GM12878 (cell line): ENCODE results near the gene YBX2. TPM values are rescaled to one million over a fixed set of nuclear protein-coding genes. Genes with fewer than 3 reads are reported as not detected.

ENCODE experiments used
- ATAC-seq: fragments of 200-7000 bp; cut with Tn5 transposase; 3 replicates; pipeline ENCODE4 v1.9.1; 2020; ENCODE audit warnings: mild to moderate bottlenecking, moderate library complexity
- BruUV-seq: library from RNA; stranded (reverse); fragments of 400-500 nt; replicated peaks from 2 replicates; lab custom pipeline; 2021; lab: Mats Ljungman, UMichigan
- CTCF ChIA-PET: fragments of 300-600 bp; sonication (Branson Sonifier 250); formaldehyde crosslinking; extraction: SDS; loops from one replicate; lab custom pipeline; 2021; ENCODE audit warnings: inconsistent platforms; lab: Yijun Ruan, JAX
- POLR2A ChIA-PET: fragments of 350-600 bp; formaldehyde crosslinking; extraction: SDS; loops from one replicate; lab custom pipeline; 2021; ENCODE audit warnings: inconsistent platforms; lab: Charles Lee
- RAD21 ChIA-PET: fragments of 300-600 bp; sonication (Branson Sonifier 250); formaldehyde crosslinking; loops from one replicate; lab custom pipeline; 2023; ENCODE audit warnings: antibody characterized with exemption; ENCODE audit not compliant: unreplicated experiment; lab: Charles Lee
- SMC1A ChIA-PET: fragments of 300-600 bp; sonication (Branson Sonifier 250); formaldehyde crosslinking; loops from one replicate; lab custom pipeline; 2023; ENCODE audit not compliant: unreplicated experiment, uncharacterized antibody; lab: Charles Lee
- DNase-seq: peaks from one replicate; pipeline ENCODE4 v3.0.0-alpha.2; 2011; ENCODE audit warnings: low read depth, low spot score
- FAIRE-seq: peaks from 3 replicates; lab custom pipeline; 2011; peaks lifted over from hg19 to GRCh38; lab: Jason Lieb, UNC
- H2AFZ ChIP-seq: 2 replicates; pipeline ENCODE4 v1.6.0; 2011; ENCODE audit warnings: low read depth, low read length, control low read depth; ENCODE audit not compliant: control insufficient read depth
- H3K27ac ChIP-seq: 2 replicates; pipeline ENCODE4 v1.5.1; 2011; ENCODE audit warnings: control low read depth; ENCODE audit not compliant: control insufficient read depth, insufficient read depth
- H3K27me3 ChIP-seq, 2 experiments: replicated peaks in 1 of 2; 2 replicates each; pipeline versions ENCODE4 v1.6.0 to v1.6.1; 2011; ENCODE audit warnings: low read length in 1 of 2; ENCODE audit not compliant: control insufficient read depth in 2 of 2, insufficient read depth in 2 of 2
- H3K36me3 ChIP-seq, 2 experiments: 2 replicates each; pipeline ENCODE4 v1.5.1; 2011; ENCODE audit warnings: low read length in 1 of 2; ENCODE audit not compliant: control insufficient read depth in 2 of 2, insufficient read depth in 2 of 2
- H3K4me1 ChIP-seq: 2 replicates; pipeline ENCODE4 v1.6.1; 2011; ENCODE audit warnings: mild to moderate bottlenecking, low read length, moderate library complexity, mixed read lengths; ENCODE audit not compliant: control insufficient read depth, insufficient read depth
- H3K4me2 ChIP-seq: 2 replicates; pipeline ENCODE4 v1.6.0; 2011; ENCODE audit warnings: control low read depth; ENCODE audit not compliant: control insufficient read depth, insufficient read depth
- H3K4me3 ChIP-seq: fragments of 200-600 bp; sonication (generic); 2 replicates; pipeline ENCODE4 v1.5.1; 2016
- H3K79me2 ChIP-seq: 2 replicates; pipeline ENCODE4 v1.6.0; 2011; ENCODE audit warnings: low read length; ENCODE audit not compliant: control insufficient read depth, insufficient read depth
- H3K9ac ChIP-seq: 2 replicates; pipeline ENCODE4 v1.8.0; 2011; ENCODE audit warnings: low read length, control low read depth, mixed read lengths; ENCODE audit not compliant: control insufficient read depth, insufficient read depth
- H3K9me3 ChIP-seq: replicated peaks from 3 replicates; pipeline ENCODE4 v1.5.1; 2011; ENCODE audit warnings: mild to moderate bottlenecking, low read length; ENCODE audit not compliant: control insufficient read depth, insufficient read depth
- H4K20me1 ChIP-seq: 2 replicates; pipeline ENCODE4 v1.6.0; 2011; ENCODE audit not compliant: control insufficient read depth, insufficient read depth
- BMI1 ChIP-seq: fragments of 450-650 bp; IDR thresholded peaks from 2 replicates; pipeline ENCODE4 v1.6.1; 2016; ENCODE audit warnings: mild to moderate bottlenecking, moderate library complexity, borderline replicate concordance
- EP300 ChIP-seq, 2 experiments: fragments of 150-350 bp in 1 of 2; IDR thresholded peaks; 2 replicates each; pipeline ENCODE4 v1.6.1; 2011 to 2012; ENCODE audit warnings: low read depth in 2 of 2, low read length in 2 of 2, borderline replicate concordance in 1 of 2, improper control_type of control experiment in 1 of 2, inconsistent platforms in 1 of 2; ENCODE audit not compliant: control insufficient read depth in 1 of 2
- FOXM1 ChIP-seq: IDR thresholded peaks from 2 replicates; pipeline ENCODE4 v1.6.1; 2012; ENCODE audit warnings: low read depth, mild to moderate bottlenecking, inconsistent platforms, low read length, moderate library complexity
- MXI1 ChIP-seq: fragments of 150-350 bp; IDR thresholded peaks from 2 replicates; pipeline ENCODE4 v1.6.1; 2011; ENCODE audit warnings: low read depth, mild to moderate bottlenecking, inconsistent platforms, low read length, improper control_type of control experiment
- SIX5 ChIP-seq: IDR thresholded peaks from 2 replicates; pipeline ENCODE4 v1.6.1; 2011; ENCODE audit warnings: mild to moderate bottlenecking, low read depth, low read length, moderate library complexity; ENCODE audit not compliant: severe bottlenecking
- TCF3 ChIP-seq: IDR thresholded peaks from 2 replicates; pipeline ENCODE4 v1.6.1; 2012; ENCODE audit warnings: low read depth, mild to moderate bottlenecking, low read length, borderline replicate concordance; ENCODE audit not compliant: insufficient read depth
- ZNF24 ChIP-seq: fragments of 450-650 bp; IDR thresholded peaks from 2 replicates; pipeline ENCODE4 v1.6.1; 2017; ENCODE audit warnings: antibody characterized with exemption, mild to moderate bottlenecking
- WGBS: methylation state at CpG from one replicate; pipeline ENCODE4 v1.1.6; 2016; ENCODE audit warnings: low lambda C conversion rate; ENCODE audit not compliant: insufficient replicate concordance, insufficient coverage; ENCODE audit errors: missing lambda C conversion rate; 5-methylcytosine and 5-hydroxymethylcytosine counted together
- in situ Hi-C: fragments of 300-500 bp; cut with MboI; formaldehyde crosslinking; loops from 9 replicates; pipeline ENCODE4 v1.14.3; 2018; ENCODE audit warnings: mixed read lengths
- intact Hi-C: fragments of 100-400 bp; cut with micrococcal nuclease; formaldehyde crosslinking; loops from one replicate; pipeline ENCODE4 v1.14.2; 2022; ENCODE audit not compliant: unreplicated experiment
- polyA plus RNA-seq, 11 experiments: library from polyadenylated mRNA; depleted of rRNA in 4 of 11; unstranded in 6 of 11; stranded (reverse) in 5 of 11; fragments of >200 nt; fragmentation: Nextera tagmentation in 4 of 11; fragmentation: Illumina TruSeq in 1 of 11; extraction: Ambion mirVana in 4 of 11; extraction: Trizol in 1 of 11; gene quantifications; 1 replicate in 1 of 11; 2 replicates in 10 of 11; pipeline versions ENCODE4 v1.2.1 to v1.2.3, GENCODE V29; 2011 to 2016; ENCODE audit warnings: inconsistent platforms in 2 of 11, missing spikeins in 2 of 11, low read depth in 1 of 11
- total RNA-seq, 4 experiments: library from RNA; depleted of rRNA in 3 of 4; stranded (reverse); fragments of >200 nt in 3 of 4; fragmentation: Illumina TruSeq in 1 of 4; extraction: Trizol in 1 of 4; gene quantifications; 2 replicates each; pipeline versions ENCODE4 v1.2.1 to v1.2.3, GENCODE V29; 2013 to 2021
- TF ChIP-seq, protein P1 (sequence below): fragments of 450-650 bp; IDR thresholded peaks from 2 replicates; pipeline ENCODE4 v1.6.1; 2018; ENCODE audit warnings: borderline replicate concordance, mild to moderate bottlenecking; ENCODE audit not compliant: partially characterized antibody

The YBX2 gene
- total and polyA plus RNA-seq, 10 of the 15 experiments (the other 5 are each of a cell fraction or from before 2014, with no cell fraction given), result not detected

DNA sequence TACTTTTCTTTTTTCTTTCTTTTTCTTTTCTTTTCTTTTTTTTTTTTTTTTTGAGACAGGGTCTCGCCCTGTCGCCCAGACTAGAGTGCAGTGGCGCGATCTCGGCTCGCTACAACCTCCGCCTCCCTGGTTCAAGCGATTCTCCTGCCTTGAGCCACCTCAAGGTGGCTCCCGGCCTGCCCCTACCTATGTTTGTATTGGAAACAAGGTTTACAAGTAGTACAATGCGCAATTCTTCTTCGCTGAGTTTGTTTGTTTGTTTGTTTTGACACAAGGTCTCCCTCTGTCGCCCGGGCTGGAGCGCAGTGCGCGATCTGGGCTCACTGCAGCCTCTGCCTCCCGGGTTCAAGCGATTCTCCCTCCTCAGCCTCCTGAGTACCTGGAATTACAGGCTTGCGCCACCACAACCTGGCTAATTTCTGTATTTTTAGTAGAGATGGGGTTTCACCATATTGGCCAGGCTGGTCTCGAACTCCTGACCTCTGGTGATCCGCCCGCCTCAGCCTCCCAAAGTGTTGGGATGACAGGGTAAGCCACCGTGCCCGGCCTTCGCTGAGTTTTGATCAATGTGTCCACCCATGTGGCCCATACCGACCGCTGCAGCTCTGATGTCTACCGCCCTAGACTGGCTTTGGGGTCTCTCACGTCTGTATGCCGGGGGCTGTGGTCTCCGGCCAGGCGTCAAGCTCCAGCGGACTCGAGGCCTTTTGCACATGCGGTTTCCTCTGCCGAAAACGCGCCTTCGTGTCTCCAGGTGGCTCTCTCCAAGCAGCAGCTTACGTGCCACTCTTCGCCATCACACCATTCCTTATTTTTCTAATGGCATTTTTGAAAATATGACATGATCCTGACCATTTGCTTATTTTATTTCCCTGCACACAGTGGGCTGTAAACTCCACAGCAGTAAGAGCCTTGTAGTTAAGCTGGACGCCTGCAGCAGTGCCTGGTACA is 1.1 kb upstream of the YBX2 start (continued):
- TF ChIP-seq ZNF24 (no peak), EP300 (IDR thresholded peaks at IDR 0.05; ENCODE audit: borderline replicate concordance in 1 of 2, control insufficient read depth in 1 of 2, low read depth in 2 of 2, low read length in 2 of 2) (no peak)

DNA sequence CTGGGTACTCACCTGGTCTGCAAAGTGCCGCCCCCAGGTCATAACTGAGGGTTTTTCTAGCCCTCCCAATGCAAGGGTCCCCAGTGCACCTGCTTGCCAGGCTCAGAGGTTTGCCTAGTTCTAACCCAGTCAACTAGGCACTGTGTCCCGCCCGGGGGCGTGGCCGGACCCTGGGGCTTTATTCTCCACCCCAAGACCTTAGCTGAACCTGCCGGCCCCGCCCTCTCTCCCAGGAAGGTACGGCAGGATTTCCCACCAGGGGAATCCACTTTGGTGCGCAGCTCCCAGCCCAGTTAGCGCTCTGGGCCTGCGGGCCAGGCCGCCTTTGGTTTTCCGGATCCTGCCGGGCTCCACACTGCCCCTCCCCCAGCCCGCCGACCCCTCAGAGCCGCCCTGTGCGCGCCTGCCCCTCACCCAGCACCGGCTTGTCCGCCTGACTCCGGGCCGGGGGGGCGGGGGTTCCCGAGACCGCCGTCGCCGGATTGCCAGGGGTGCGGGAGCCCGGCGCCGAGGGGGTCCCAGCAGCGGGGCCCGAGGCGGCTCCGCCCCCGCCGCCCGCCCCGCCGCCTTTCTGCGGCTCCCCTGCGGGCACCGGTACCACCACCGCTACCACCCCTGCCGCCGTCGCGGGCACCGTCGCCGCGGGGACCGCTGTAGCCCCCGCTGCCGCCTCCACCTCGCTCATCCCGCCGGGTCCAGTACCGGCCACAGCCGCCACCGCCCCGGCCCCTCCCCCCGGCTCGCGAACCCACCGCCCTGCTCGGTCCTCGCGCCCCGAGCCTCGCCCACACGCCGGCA is 424 bp downstream of the YBX2 start:
- Histone ChIP-seq H3K79me2 (no peaks in the 10 kb centered on the region), H3K9me3 (no peaks in the 10 kb centered on the region), H3K36me3 (no peaks in the 10 kb centered on the region), H3K27me3 (peaks cover 3 to 5% of the 10 kb centered on the region in 2 experiments), H2AFZ (no peak overlapping the region), H3K4me2 (no peak overlapping the region), H4K20me1 (no peaks in the 10 kb centered on the region), H3K9ac (no peak overlapping the region), H3K27ac (no peak overlapping the region), H3K4me3 (no peak overlapping the region), H3K4me1 (peaks cover 3% of the 10 kb centered on the region)
- ChIA-PET CTCF (interaction anchor here (2.6 kb wide), 1 partner anchor 248 kb away, joined by 8 read pairs; no protein-coding TSS in a partner anchor), SMC1A (interaction anchor here (0.9 kb wide), 1 partner anchor 73 kb away, joined by 3 read pairs; no protein-coding TSS in a partner anchor), RAD21 (no interaction called here), POLR2A (no interaction called here)
- TF ChIP-seq, protein P1, sequence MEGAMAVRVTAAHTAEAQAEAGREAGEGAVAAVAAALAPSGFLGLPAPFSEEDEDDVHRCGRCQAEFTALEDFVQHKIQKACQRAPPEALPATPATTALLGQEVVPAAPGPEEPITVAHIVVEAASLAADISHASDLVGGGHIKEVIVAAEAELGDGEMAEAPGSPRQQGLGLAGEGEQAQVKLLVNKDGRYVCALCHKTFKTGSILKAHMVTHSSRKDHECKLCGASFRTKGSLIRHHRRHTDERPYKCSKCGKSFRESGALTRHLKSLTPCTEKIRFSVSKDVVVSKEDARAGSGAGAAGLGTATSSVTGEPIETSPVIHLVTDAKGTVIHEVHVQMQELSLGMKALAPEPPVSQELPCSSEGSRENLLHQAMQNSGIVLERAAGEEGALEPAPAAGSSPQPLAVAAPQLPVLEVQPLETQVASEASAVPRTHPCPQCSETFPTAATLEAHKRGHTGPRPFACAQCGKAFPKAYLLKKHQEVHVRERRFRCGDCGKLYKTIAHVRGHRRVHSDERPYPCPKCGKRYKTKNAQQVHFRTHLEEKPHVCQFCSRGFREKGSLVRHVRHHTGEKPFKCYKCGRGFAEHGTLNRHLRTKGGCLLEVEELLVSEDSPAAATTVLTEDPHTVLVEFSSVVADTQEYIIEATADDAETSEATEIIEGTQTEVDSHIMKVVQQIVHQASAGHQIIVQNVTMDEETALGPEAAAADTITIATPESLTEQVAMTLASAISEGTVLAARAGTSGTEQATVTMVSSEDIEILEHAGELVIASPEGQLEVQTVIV, result no peak
- TF ChIP-seq MXI1 (no peak), BMI1 (no peak), FOXM1 (no peak), TCF3 (no peak), SIX5 (no peak)
- ATAC-seq, result no peak
- intact Hi-C loops, result no loop called here
- 19% methylated on average over 14 of the region's 75 CpGs for WGBS
- no TSS peak for BruUV-seq
- DNase-seq, result no peak
- in situ Hi-C loops, result no loop called here
- no peak for FAIRE-seq
